Posterior cingulate gyrus (tissue), 11 donors: Measurements from ENCODE around the gene TRIM54.
A peak's percentile ranks its signal among the peaks of the same experiment; 100 is the strongest.
"Not testable (repeated sequence)": the region's sequence is repeated elsewhere in the genome, so short reads cannot be mapped to it uniquely, and the experiment has no call there.

Experiments used
- DNase-seq, 10 donors: peaks; one replicate each; pipeline versions ENCODE4 v3.0.0 to v3.0.0-alpha.2; 2020 to 2021; ENCODE audit warnings: mixed read lengths in 3 of 10
- intact Hi-C: fragments of 100-400 bp; cut with DNase I; formaldehyde crosslinking; loops from one replicate; pipeline ENCODE4 v1.15.1; 2023

Gene TRIM54

GRCh38 chr2:27255660-27256059 lies 26.6 kb upstream of the TRIM54 start:
- intact Hi-C loops = loop anchor here (10.0 kb wide), 1 partner anchor 49 kb away; the partner anchor contains the start of gene UCN
- no peak for DNase-seq

- intact Hi-C loops = loop anchor here (10.0 kb wide), 1 partner anchor 48 kb away; the partner anchor contains the start of gene UCN
- peak in 1 of 10 donors; percentile 58 for DNase-seq
Measured at GRCh38 chr2:27256855-27257454, 25.3 kb upstream of the TRIM54 start.

GRCh38 chr2:27258051-27258450 lies 24.2 kb upstream of the TRIM54 start:
- DNase-seq = peak in 1 of 10 donors; percentile 59
- intact Hi-C loops = loop anchor here (10.0 kb wide), 1 partner anchor 47 kb away; the partner anchor contains the start of gene UCN

GRCh38 chr2:27261241-27261925 lies 20.8 kb upstream of the TRIM54 start:
- intact Hi-C loops = no loop called here
- peak in 1 of 10 donors; percentile 75 for DNase-seq

GRCh38 chr2:27261926-27262298 lies 20.3 kb upstream of the TRIM54 start:
- peak in 1 of 10 donors; percentile 75 for DNase-seq
- intact Hi-C loops = no loop called here

GRCh38 chr2:27262379-27263286 lies 19.6 kb upstream of the TRIM54 start, which contains the start of gene SLC30A3:
TSS of gene SLC30A3 (minus strand) at chr2:27263047. CDS start at chr2:27262906, 141 bp downstream.
- peak; percentile 40 to 96 (median 74) for DNase-seq
- intact Hi-C loops = no loop called here

- intact Hi-C loops = no loop called here
- DNase-seq = peak in 3 of 10 donors; percentile 25 to 79 (median 75)
Measured at GRCh38 chr2:27263287-27264252, 18.7 kb upstream of the TRIM54 start.

GRCh38 chr2:27264253-27264752 lies 17.9 kb upstream of the TRIM54 start:
- intact Hi-C loops = no loop called here
- peak in 2 of 10 donors; percentile 77 to 79 for DNase-seq

- intact Hi-C loops = no loop called here
- DNase-seq = peak in 7 of 10 donors; percentile 43 to 93 (median 53)
Measured at GRCh38 chr2:27264753-27265535, 17.3 kb upstream of the TRIM54 start.

GRCh38 chr2:27265536-27265870 lies 16.7 kb upstream of the TRIM54 start:
- intact Hi-C loops = no loop called here
- DNase-seq = peak in 1 of 10 donors; percentile 7

- DNase-seq, intact Hi-C loops: not testable (repeated sequence)
Measured at GRCh38 chr2:27268296-27268695, 13.9 kb upstream of the TRIM54 start.

GRCh38 chr2:27270131-27270530 lies 12.1 kb upstream of the TRIM54 start:
- intact Hi-C loops = no loop called here
- DNase-seq = no peak

- intact Hi-C loops = no loop called here
- no peak for DNase-seq
Measured at GRCh38 chr2:27270670-27271069, 11.6 kb upstream of the TRIM54 start.

GRCh38 chr2:27271631-27272340 lies 10.4 kb upstream of the TRIM54 start:
- no peak for DNase-seq
- intact Hi-C loops = no loop called here

- intact Hi-C loops, DNase-seq: not testable (repeated sequence)
Measured at GRCh38 chr2:27272537-27273522, 9.4 kb upstream of the TRIM54 start.

- intact Hi-C loops = no loop called here
Measured at GRCh38 chr2:27275211-27276150, 6.7 kb upstream of the TRIM54 start, which contains the start of gene DNAJC5G. TSS of gene DNAJC5G (plus strand) at chr2:27275433. CDS start at chr2:27276729, 1,296 bp downstream.

More at GRCh38 chr2:27275211-27276150, 6.7 kb upstream of the TRIM54 start, which contains the start of gene DNAJC5G:
- DNase-seq = no peak
